WTC11 (cell line): ENCODE results near the gene ZNF804B. TPM values are rescaled to one million over a fixed set of nuclear protein-coding genes. Genes with fewer than 3 reads are reported as not detected.

Experiments
- ATAC-seq: fragments of 200-7000 bp; cut with Tn5 transposase; 2 replicates; pipeline ENCODE4 v1.10.0; 2021; ENCODE audit warnings: mild to moderate bottlenecking, moderate library complexity
- CTCF ChIA-PET: fragments of 300-600 bp; sonication (Branson Sonifier 250); formaldehyde crosslinking; loops from one replicate; lab custom pipeline; 2021; ENCODE audit warnings: antibody characterized with exemption; lab: Charles Lee
- POLR2A ChIA-PET: fragments of 350-600 bp; sonication (Branson Sonifier 250); formaldehyde crosslinking; loops from one replicate; lab custom pipeline; 2021; ENCODE audit warnings: antibody characterized with exemption; lab: Charles Lee
- DNase-seq: peaks from one replicate; pipeline ENCODE4 v3.0.0; 2021; ENCODE audit warnings: low spot score
- H3K27ac Mint-ChIP-seq: 2 replicates; pipeline ENCODE4 v1.8.0; 2021; ENCODE audit warnings: mixed read lengths
- H3K27me3 Mint-ChIP-seq: 2 replicates; pipeline ENCODE4 v1.8.0; 2021; ENCODE audit warnings: low read depth, mild to moderate bottlenecking, moderate library complexity, mixed read lengths
- H3K36me3 Mint-ChIP-seq: 2 replicates; pipeline ENCODE4 v1.8.0; 2021; ENCODE audit warnings: mixed read lengths
- H3K4me1 Mint-ChIP-seq: 2 replicates; pipeline ENCODE4 v1.8.0; 2022; ENCODE audit warnings: mixed read lengths
- H3K4me3 Mint-ChIP-seq: 2 replicates; pipeline ENCODE4 v1.8.0; 2021; ENCODE audit warnings: mild to moderate bottlenecking, moderate library complexity, mixed read lengths
- H3K9me3 Mint-ChIP-seq: 2 replicates; pipeline ENCODE4 v1.8.0; 2021; ENCODE audit warnings: mixed read lengths
- AFF4 ChIP-seq: sonication (generic); formaldehyde crosslinking; IDR thresholded peaks from 2 replicates; pipeline ENCODE4 v1.8.1; 2023; ENCODE audit warnings: mild to moderate bottlenecking, missing genetic modification reagents, borderline replicate concordance
- CDX4 ChIP-seq: fragments of 250-450 bp; sonication (Bioruptor Pico); IDR thresholded peaks from 2 replicates; pipeline ENCODE4 v1.9.0; 2021; ENCODE audit warnings: moderate library complexity, mild to moderate bottlenecking, inconsistent platforms, borderline replicate concordance
- ESRRA ChIP-seq: sonication (generic); formaldehyde crosslinking; IDR thresholded peaks from 2 replicates; pipeline ENCODE4 v1.8.1; 2022; ENCODE audit warnings: mild to moderate bottlenecking, missing genetic modification reagents, borderline replicate concordance
- FOXK1 ChIP-seq: sonication (generic); formaldehyde crosslinking; IDR thresholded peaks from 2 replicates; pipeline ENCODE4 v1.8.0; 2022; ENCODE audit warnings: mild to moderate bottlenecking, moderate library complexity, missing genetic modification reagents
- JAZF1 ChIP-seq: fragments of 250-450 bp; sonication (Bioruptor Pico); IDR thresholded peaks from 2 replicates; pipeline ENCODE4 v1.9.0; 2021; ENCODE audit warnings: moderate library complexity, mild to moderate bottlenecking, inconsistent platforms
- NFE2L1 ChIP-seq: sonication (generic); formaldehyde crosslinking; IDR thresholded peaks from 2 replicates; pipeline ENCODE4 v1.8.1; 2023; ENCODE audit warnings: missing genetic modification reagents
- NR1H2 ChIP-seq: sonication (generic); formaldehyde crosslinking; IDR thresholded peaks from 2 replicates; pipeline ENCODE4 v1.9.0; 2021; ENCODE audit warnings: mild to moderate bottlenecking, moderate library complexity, missing genetic modification reagents
- OVOL2 ChIP-seq: fragments of 250-450 bp; sonication (Bioruptor Pico); IDR thresholded peaks from 2 replicates; pipeline ENCODE4 v1.9.0; 2021; ENCODE audit warnings: mild to moderate bottlenecking, borderline replicate concordance
- SP1 ChIP-seq: sonication (generic); formaldehyde crosslinking; conservative IDR thresholded peaks from 2 replicates; pipeline ENCODE4 v1.8.1; 2022; ENCODE audit warnings: missing genetic modification reagents
- USF2 ChIP-seq: sonication (generic); formaldehyde crosslinking; IDR thresholded peaks from 2 replicates; pipeline ENCODE4 v1.8.1; 2023; ENCODE audit warnings: mild to moderate bottlenecking, missing genetic modification reagents, moderate library complexity
- ZBTB21 ChIP-seq: sonication (generic); formaldehyde crosslinking; IDR thresholded peaks from 2 replicates; pipeline ENCODE4 v1.8.1; 2023; ENCODE audit warnings: mild to moderate bottlenecking, missing genetic modification reagents, borderline replicate concordance
- ZMAT4 ChIP-seq: fragments of 250-450 bp; sonication (Bioruptor Pico); IDR thresholded peaks from 2 replicates; pipeline ENCODE4 v1.9.0; 2021; ENCODE audit warnings: mild to moderate bottlenecking
- ZNF138 ChIP-seq: sonication (generic); formaldehyde crosslinking; conservative IDR thresholded peaks from 2 replicates; pipeline ENCODE4 v1.8.1; 2022; ENCODE audit warnings: mild to moderate bottlenecking, moderate library complexity, missing genetic modification reagents
- total RNA-seq: library from RNA; stranded (reverse); gene quantifications from 3 replicates; pipeline ENCODE4 v1.2.3, GENCODE V29; 2021
- TF ChIP-seq, protein P1 (sequence below): sonication (generic); formaldehyde crosslinking; IDR thresholded peaks from 2 replicates; pipeline ENCODE4 v1.8.0; 2022; ENCODE audit warnings: mild to moderate bottlenecking, missing genetic modification reagents
- TF ChIP-seq, protein P2 (sequence below): sonication (generic); formaldehyde crosslinking; IDR thresholded peaks from 2 replicates; pipeline ENCODE4 v1.8.0; 2022; ENCODE audit warnings: mild to moderate bottlenecking, missing genetic modification reagents
- TF ChIP-seq, protein P3 (sequence below): sonication (generic); formaldehyde crosslinking; IDR thresholded peaks from 2 replicates; pipeline ENCODE4 v1.8.0; 2023; ENCODE audit warnings: missing genetic modification reagents
- TF ChIP-seq, protein P4 (sequence below): fragments of 200-600 bp; IDR thresholded peaks from 2 replicates; pipeline ENCODE4 v1.8.0; 2022; ENCODE audit warnings: antibody characterized with exemption

Gene ZNF804B
- total RNA-seq, 1 experiment from 2014 or later, result 0.04 TPM

GRCh38 chr7:89312551-89312950 is 553.1 kb downstream of the ZNF804B start (continued):
- TF ChIP-seq, protein P1, sequence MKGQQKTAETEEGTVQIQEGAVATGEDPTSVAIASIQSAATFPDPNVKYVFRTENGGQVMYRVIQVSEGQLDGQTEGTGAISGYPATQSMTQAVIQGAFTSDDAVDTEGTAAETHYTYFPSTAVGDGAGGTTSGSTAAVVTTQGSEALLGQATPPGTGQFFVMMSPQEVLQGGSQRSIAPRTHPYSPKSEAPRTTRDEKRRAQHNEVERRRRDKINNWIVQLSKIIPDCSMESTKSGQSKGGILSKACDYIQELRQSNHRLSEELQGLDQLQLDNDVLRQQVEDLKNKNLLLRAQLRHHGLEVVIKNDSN (CRISPR knock-in tag), result no peak
- no peak for TF ChIP-seq ZMAT4 (CRISPR knock-in tag)

GRCh38 chr7:89316584-89317251 is 557.2 kb downstream of the ZNF804B start:
- peaks cover 17% of the 10 kb centered on the region for H3K9me3 Mint-ChIP-seq
- ATAC-seq, result no peak
- no peak for TF ChIP-seq AFF4 (CRISPR knock-in tag)
- TF ChIP-seq ZNF138 (CRISPR knock-in tag), result no peak
- no peak for TF ChIP-seq NFE2L1
- TF ChIP-seq USF2, result no peak
- peaks cover 10% of the 10 kb centered on the region for H3K36me3 Mint-ChIP-seq
- H3K4me1 Mint-ChIP-seq, result peaks cover 9% of the 10 kb centered on the region; the same call in 1 of the 2 replicates
- DNase-seq, result no peak
- CTCF ChIA-PET, result no interaction called here
- H3K27ac Mint-ChIP-seq, result no peak overlapping the region
- H3K4me3 Mint-ChIP-seq, result no peak overlapping the region
- POLR2A ChIA-PET, result no interaction called here
- H3K27me3 Mint-ChIP-seq, result no peaks in the 10 kb centered on the region

GRCh38 chr7:89332026-89332425 is 572.5 kb downstream of the ZNF804B start:
- CTCF ChIA-PET, result interaction anchor here (1.8 kb wide), 1 partner anchor 291 kb away, joined by 4 read pairs; no protein-coding TSS in a partner anchor
- no peaks in the 10 kb centered on the region for H3K36me3 Mint-ChIP-seq
- H3K4me3 Mint-ChIP-seq, result no peak overlapping the region
- H3K4me1 Mint-ChIP-seq, result peaks cover 28% of the 10 kb centered on the region
- H3K9me3 Mint-ChIP-seq, result no peaks in the 10 kb centered on the region
- no peak overlapping the region for H3K27ac Mint-ChIP-seq
- POLR2A ChIA-PET, result no interaction called here
- H3K27me3 Mint-ChIP-seq, result no peaks in the 10 kb centered on the region
- ATAC-seq (no peak), DNase-seq (no peak)
- TF ChIP-seq NR1H2 (CRISPR knock-in tag), result no peak
- no peak for TF ChIP-seq SP1
- TF ChIP-seq, protein P2, sequence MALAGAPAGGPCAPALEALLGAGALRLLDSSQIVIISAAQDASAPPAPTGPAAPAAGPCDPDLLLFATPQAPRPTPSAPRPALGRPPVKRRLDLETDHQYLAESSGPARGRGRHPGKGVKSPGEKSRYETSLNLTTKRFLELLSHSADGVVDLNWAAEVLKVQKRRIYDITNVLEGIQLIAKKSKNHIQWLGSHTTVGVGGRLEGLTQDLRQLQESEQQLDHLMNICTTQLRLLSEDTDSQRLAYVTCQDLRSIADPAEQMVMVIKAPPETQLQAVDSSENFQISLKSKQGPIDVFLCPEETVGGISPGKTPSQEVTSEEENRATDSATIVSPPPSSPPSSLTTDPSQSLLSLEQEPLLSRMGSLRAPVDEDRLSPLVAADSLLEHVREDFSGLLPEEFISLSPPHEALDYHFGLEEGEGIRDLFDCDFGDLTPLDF (CRISPR knock-in tag), result no peak
- no peak for TF ChIP-seq ZNF138 (CRISPR knock-in tag)
- no peak for TF ChIP-seq ZBTB21 (CRISPR knock-in tag)
- TF ChIP-seq JAZF1 (CRISPR knock-in tag), result no peak
- TF ChIP-seq FOXK1 (CRISPR knock-in tag), result no peak
- TF ChIP-seq ESRRA (CRISPR knock-in tag), result no peak
- TF ChIP-seq CDX4 (CRISPR knock-in tag), result no peak
- TF ChIP-seq OVOL2, result no peak
- TF ChIP-seq, protein P3, sequence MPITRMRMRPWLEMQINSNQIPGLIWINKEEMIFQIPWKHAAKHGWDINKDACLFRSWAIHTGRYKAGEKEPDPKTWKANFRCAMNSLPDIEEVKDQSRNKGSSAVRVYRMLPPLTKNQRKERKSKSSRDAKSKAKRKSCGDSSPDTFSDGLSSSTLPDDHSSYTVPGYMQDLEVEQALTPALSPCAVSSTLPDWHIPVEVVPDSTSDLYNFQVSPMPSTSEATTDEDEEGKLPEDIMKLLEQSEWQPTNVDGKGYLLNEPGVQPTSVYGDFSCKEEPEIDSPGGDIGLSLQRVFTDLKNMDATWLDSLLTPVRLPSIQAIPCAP (CRISPR knock-in tag), result no peak
- TF ChIP-seq, protein P4, sequence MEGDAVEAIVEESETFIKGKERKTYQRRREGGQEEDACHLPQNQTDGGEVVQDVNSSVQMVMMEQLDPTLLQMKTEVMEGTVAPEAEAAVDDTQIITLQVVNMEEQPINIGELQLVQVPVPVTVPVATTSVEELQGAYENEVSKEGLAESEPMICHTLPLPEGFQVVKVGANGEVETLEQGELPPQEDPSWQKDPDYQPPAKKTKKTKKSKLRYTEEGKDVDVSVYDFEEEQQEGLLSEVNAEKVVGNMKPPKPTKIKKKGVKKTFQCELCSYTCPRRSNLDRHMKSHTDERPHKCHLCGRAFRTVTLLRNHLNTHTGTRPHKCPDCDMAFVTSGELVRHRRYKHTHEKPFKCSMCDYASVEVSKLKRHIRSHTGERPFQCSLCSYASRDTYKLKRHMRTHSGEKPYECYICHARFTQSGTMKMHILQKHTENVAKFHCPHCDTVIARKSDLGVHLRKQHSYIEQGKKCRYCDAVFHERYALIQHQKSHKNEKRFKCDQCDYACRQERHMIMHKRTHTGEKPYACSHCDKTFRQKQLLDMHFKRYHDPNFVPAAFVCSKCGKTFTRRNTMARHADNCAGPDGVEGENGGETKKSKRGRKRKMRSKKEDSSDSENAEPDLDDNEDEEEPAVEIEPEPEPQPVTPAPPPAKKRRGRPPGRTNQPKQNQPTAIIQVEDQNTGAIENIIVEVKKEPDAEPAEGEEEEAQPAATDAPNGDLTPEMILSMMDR, result no peak
